ENCODE data around the gene HEATR3. TPM values are rescaled to one million over a fixed set of nuclear protein-coding genes. Genes with fewer than 3 reads are reported as not detected.

Gene HEATR3
- total RNA-seq, 1 donor from 2014 or later, result 16.8 TPM

DNA sequence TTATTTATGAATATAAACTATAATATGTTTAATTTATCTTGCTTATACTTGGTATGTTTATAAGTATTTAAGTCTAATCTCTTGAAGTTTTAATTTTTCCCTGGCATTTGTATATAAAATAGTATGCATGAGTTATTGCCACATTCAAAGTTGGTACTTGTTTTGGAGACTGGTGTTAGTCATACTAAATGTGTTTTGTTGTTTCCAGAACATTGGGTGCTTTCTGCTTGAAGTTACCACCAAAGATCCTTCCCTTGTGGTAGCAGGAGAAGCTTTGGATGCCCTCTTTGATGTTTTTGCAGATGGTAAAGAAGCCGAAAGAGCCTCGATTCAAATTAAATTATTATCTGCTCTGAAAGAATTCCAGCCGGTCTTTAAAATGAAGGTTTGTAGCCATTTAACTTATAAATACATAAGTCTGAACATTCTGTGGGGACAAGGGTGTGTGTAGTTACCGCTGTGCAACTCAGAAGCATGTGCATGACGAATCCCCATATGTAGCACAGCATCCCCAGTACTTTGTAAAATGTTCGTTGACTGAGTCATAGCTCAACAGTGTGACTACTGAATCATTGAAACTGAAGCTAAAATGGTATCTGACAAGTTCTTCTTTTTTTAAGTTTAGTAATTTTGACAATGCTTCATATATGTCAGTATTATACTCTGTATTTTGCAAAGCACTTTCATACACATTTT is 36.4 kb downstream of the HEATR3 start:
- no peak for ATAC-seq
- DNase-seq, result no peak
- intact Hi-C loops (cut with DNase I), result no loop called here
- no peak overlapping the region for H3K4me3 ChIP-seq
- TF ChIP-seq, protein P1, sequence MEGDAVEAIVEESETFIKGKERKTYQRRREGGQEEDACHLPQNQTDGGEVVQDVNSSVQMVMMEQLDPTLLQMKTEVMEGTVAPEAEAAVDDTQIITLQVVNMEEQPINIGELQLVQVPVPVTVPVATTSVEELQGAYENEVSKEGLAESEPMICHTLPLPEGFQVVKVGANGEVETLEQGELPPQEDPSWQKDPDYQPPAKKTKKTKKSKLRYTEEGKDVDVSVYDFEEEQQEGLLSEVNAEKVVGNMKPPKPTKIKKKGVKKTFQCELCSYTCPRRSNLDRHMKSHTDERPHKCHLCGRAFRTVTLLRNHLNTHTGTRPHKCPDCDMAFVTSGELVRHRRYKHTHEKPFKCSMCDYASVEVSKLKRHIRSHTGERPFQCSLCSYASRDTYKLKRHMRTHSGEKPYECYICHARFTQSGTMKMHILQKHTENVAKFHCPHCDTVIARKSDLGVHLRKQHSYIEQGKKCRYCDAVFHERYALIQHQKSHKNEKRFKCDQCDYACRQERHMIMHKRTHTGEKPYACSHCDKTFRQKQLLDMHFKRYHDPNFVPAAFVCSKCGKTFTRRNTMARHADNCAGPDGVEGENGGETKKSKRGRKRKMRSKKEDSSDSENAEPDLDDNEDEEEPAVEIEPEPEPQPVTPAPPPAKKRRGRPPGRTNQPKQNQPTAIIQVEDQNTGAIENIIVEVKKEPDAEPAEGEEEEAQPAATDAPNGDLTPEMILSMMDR (IDR thresholded peaks at IDR 0.05), result no peak
- H3K27ac ChIP-seq, result no peak overlapping the region
- H3K4me1 ChIP-seq, result no peaks in the 10 kb centered on the region
- H3K9me3 ChIP-seq, result no peaks in the 10 kb centered on the region
- H3K27me3 ChIP-seq, result no peaks in the 10 kb centered on the region
- H3K36me3 ChIP-seq, result peaks cover 79% of the 10 kb centered on the region

DNA sequence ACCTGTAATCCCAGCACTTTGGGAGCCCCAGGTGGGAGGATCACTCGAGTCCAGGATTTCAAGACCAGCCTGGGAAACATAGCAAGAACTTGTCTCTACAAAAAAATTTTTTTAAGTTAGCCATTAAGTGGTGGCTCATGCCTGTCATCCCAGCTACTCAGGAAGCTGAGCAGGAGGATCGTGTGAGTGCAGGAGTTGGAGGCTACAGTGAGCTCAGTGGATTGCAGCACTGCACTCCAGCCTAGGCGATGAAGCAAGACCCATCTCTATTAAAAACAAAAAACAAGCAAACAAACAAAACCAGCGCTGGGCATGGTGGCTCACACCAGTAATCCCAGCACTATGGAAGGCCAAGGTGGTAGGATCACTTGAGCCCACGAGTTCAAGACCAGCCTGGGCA is 38.0 kb downstream of the HEATR3 start:
- no peak overlapping the region for H3K27ac ChIP-seq
- H3K4me3 ChIP-seq, result no peak overlapping the region
- peaks cover 81% of the 10 kb centered on the region for H3K36me3 ChIP-seq
- intact Hi-C loops (cut with DNase I), result no loop called here
- TF ChIP-seq, protein P1 (IDR thresholded peaks at IDR 0.05), result no peak
- H3K9me3 ChIP-seq, result no peaks in the 10 kb centered on the region
- H3K27me3 ChIP-seq, result no peaks in the 10 kb centered on the region
- no peak for DNase-seq
- H3K4me1 ChIP-seq, result no peaks in the 10 kb centered on the region
- no peak for ATAC-seq

DNA sequence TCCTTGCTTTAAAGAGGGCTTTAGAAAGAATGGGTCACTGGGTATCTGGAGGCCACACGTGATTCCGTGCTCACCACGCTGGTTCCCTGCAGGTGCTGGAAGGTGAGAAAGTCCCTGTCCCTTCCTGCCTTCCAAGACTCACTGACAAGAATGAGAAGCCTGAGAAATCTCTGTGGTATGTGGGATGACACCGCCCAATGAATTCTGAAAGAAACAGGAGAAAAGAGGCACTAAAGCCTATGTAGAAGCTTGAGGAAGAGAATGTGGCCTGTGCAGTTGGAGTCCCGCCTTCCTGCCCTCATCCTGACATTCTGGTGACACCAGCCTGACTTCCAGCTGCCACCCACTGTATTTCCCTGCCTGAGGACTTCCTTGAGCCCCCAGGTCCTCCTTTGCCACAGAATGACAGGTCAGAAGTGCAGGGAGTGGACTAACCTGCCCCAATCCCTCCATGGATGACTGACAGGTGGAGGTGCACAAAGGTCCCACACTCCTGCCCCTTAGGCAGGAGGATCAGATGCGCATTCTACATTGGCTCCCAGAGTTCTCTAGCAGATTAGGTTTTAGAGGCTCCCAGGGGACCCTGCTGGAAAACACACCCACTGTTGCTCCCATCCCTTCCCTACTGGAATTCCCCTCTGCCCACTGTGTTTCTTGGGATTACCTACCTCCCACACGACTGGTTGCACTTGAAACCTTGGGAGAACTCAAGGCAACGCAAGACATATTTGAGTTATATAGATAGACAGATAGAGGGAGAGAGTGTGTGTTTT is 48.8 kb downstream of the HEATR3 start:
- Histone ChIP-seq H3K27me3 (no peaks in the 10 kb centered on the region), H3K36me3 (no peaks in the 10 kb centered on the region), H3K27ac (no peak overlapping the region), H3K4me1 (no peaks in the 10 kb centered on the region), H3K4me3 (no peak overlapping the region), H3K9me3 (no peaks in the 10 kb centered on the region)
- DNase-seq, result no peak
- TF ChIP-seq, protein P1 (IDR thresholded peaks at IDR 0.05), result no peak
- intact Hi-C loops (cut with DNase I), result no loop called here
- no peak for ATAC-seq

DNA sequence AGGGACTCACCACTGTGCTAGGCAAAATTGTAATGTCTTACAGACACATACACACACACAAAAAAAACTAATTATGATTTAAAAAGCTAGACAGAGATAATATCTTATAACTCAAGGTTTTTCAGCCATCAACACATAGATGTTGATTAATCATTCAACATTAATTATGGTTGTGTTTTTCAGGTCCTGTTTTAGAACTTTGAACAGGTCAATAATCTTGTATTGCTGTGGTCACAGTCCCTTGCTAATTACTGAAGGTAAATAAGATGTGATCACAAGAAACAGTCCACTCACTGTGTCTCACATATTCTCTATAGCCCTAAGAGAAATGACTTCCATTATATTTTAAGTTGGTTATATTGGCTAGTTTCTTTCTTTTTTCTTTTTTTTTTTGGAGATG is 54.9 kb downstream of the HEATR3 start:
- DNase-seq, result no peak
- H3K4me3 ChIP-seq, result no peak overlapping the region
- no peaks in the 10 kb centered on the region for H3K27me3 ChIP-seq
- H3K9me3 ChIP-seq, result no peaks in the 10 kb centered on the region
- no peaks in the 10 kb centered on the region for H3K36me3 ChIP-seq
- no peak overlapping the region for H3K27ac ChIP-seq
- intact Hi-C loops (cut with DNase I), result no loop called here
- no peak for ATAC-seq
- TF ChIP-seq, protein P1 (IDR thresholded peaks at IDR 0.05), result no peak
- H3K4me1 ChIP-seq, result no peaks in the 10 kb centered on the region

DNA sequence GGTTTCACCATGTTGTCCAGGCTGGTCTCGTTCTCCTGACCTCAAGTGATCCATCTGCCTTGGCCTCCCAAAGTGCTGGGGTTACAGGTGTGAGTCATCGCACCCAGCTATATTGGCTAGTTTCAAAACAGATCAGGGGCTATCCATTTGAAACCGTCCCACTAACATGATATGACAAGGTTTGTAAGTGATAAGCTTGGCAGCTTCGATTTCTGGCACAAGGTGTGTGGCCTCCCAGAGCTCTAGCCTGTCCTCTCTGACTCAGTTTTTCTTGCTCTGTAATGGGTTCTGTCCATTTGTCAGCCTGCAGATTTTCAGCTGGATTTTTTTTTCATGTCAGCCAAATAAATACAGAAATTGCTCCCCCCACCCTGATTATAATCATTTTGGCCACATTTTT is 55.5 kb downstream of the HEATR3 start:
- Histone ChIP-seq H3K4me1 (no peaks in the 10 kb centered on the region), H3K27me3 (no peaks in the 10 kb centered on the region), H3K4me3 (no peak overlapping the region), H3K36me3 (no peaks in the 10 kb centered on the region), H3K27ac (no peak overlapping the region), H3K9me3 (no peaks in the 10 kb centered on the region)
- intact Hi-C loops (cut with DNase I), result no loop called here
- ATAC-seq, result no peak
- TF ChIP-seq, protein P1 (IDR thresholded peaks at IDR 0.05), result no peak
- DNase-seq, result no peak
